ENCODE measurements around the gene CD72.
"Not testable (repeated sequence)": the region's sequence is repeated elsewhere in the genome, so short reads cannot be mapped to it uniquely, and the experiment has no call there.

GRCh38 chr9:35636877-35637246 lies 18.6 kb upstream of the CD72 start:
- TF ChIP-seq POLR2AphosphoS5, CTCF (IDR thresholded peaks at IDR 0.05): not testable (repeated sequence)

Measured in sigmoid colon (tissue), 4 donors.